Esophagus muscularis mucosa (tissue), 2 donors: Measurements from ENCODE around the gene GMDS.

Experiments used
- EP300 ChIP-seq: sonication (generic); formaldehyde crosslinking; IDR thresholded peaks from one replicate; pipeline ENCODE4 v1.6.1; 2017; ENCODE audit warnings: antibody characterized with exemption
- POLR2A ChIP-seq: fragments of 450-650 bp; IDR thresholded peaks from one replicate; pipeline ENCODE4 v1.6.1; 2017; ENCODE audit warnings: antibody characterized with exemption, moderate library complexity, mild to moderate bottlenecking, low read depth

DNA sequence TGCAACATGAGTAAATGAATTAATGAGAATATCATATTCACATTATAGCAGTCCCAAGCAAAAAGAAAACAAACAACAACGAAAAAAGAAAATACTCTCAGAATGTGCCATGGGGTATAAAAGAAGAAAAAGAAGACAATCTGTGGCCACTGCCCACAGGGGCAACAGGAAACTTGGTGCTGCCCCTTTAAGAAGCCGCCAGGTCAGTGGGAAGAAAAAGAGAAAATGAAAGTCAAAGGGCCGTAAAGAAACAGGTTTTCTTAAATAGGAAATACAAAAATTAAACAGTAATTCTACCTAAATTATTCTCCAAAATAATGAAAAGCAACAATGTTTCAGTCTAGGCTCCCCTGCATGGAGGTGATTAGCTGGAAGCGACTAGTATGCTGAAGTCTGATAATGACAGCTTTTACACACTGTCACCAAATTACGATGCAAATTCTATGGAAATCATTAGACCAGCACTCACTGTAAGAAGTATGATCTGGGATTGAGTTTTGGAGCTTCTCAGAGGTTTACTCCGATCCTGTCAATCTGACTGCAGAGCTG, 23.6 kb downstream of the GMDS start:
- no peak for TF ChIP-seq POLR2A
- no peak for TF ChIP-seq EP300
